DND-41 (cell line): Measurements from ENCODE around the gene SLC35E2B.

Experiments
- ATAC-seq: fragments of 200-7000 bp; cut with Tn5 transposase; 3 replicates; pipeline ENCODE4 v1.9.1; 2021; ENCODE audit warnings: low read depth; ENCODE audit not compliant: insufficient read depth
- DNase-seq: peaks from one replicate; pipeline ENCODE4 v3.0.0-alpha.2; 2020
- H2AFZ ChIP-seq: 2 replicates; pipeline ENCODE4 v1.6.0; 2012; ENCODE audit warnings: low read depth, low read length
- H3K27ac ChIP-seq: 2 replicates; pipeline ENCODE4 v1.5.1; 2012; ENCODE audit warnings: low read length, inconsistent platforms
- H3K27me3 ChIP-seq: fragments of 200-600 bp; sonication (generic); 2 replicates; pipeline ENCODE4 v1.6.0; 2012; ENCODE audit warnings: low read length, mild to moderate bottlenecking, inconsistent platforms; ENCODE audit not compliant: insufficient read depth, poor library complexity
- H3K36me3 ChIP-seq: 2 replicates; pipeline ENCODE4 v1.5.1; 2012; ENCODE audit warnings: low read length, inconsistent platforms; ENCODE audit not compliant: insufficient read depth
- H3K4me1 ChIP-seq: 2 replicates; pipeline ENCODE4 v1.5.1; 2012; ENCODE audit warnings: mild to moderate bottlenecking, low read length; ENCODE audit not compliant: insufficient read depth
- H3K4me2 ChIP-seq: 2 replicates; pipeline ENCODE4 v1.6.0; 2012; ENCODE audit warnings: mild to moderate bottlenecking, moderate library complexity, low read length, inconsistent platforms; ENCODE audit not compliant: insufficient read depth
- H3K4me3 ChIP-seq, 2 experiments: fragments of 200-600 bp in 1 of 2; shearing (Covaris generic) in 1 of 2; 2 replicates each; pipeline ENCODE4 v1.5.1; 2012 to 2016; ENCODE audit warnings: inconsistent platforms in 2 of 2, low read length in 2 of 2, mild to moderate bottlenecking in 2 of 2, low read depth in 1 of 2, moderate library complexity in 1 of 2
- H3K79me2 ChIP-seq: 2 replicates; pipeline ENCODE4 v1.6.0; 2012; ENCODE audit warnings: low read length, inconsistent platforms; ENCODE audit not compliant: insufficient read depth
- H3K9ac ChIP-seq: 2 replicates; pipeline ENCODE4 v1.6.0; 2012; ENCODE audit warnings: low read depth, mild to moderate bottlenecking, inconsistent platforms, low read length, moderate library complexity
- H3K9me3 ChIP-seq: 2 replicates; pipeline ENCODE4 v1.5.1; 2012; ENCODE audit warnings: low read length, moderate library complexity, mild to moderate bottlenecking, inconsistent platforms; ENCODE audit not compliant: insufficient read depth, severe bottlenecking
- H4K20me1 ChIP-seq: 2 replicates; pipeline ENCODE4 v1.6.0; 2012; ENCODE audit warnings: low read length; ENCODE audit not compliant: insufficient read depth
- EZH2 ChIP-seq: IDR thresholded peaks from 3 replicates; pipeline ENCODE4 v1.6.1; 2012; ENCODE audit warnings: borderline replicate concordance, low read depth, mild to moderate bottlenecking, moderate library complexity, low read length, inconsistent platforms; ENCODE audit not compliant: severe bottlenecking
- TF ChIP-seq, protein P1 (sequence below): IDR thresholded peaks from 2 replicates; pipeline ENCODE4 v1.5.1; 2012; ENCODE audit warnings: borderline replicate concordance, low read length, moderate library complexity, mild to moderate bottlenecking; ENCODE audit not compliant: poor library complexity, severe bottlenecking; ENCODE audit errors: extremely low read depth

SLC35E2B gene

DNA sequence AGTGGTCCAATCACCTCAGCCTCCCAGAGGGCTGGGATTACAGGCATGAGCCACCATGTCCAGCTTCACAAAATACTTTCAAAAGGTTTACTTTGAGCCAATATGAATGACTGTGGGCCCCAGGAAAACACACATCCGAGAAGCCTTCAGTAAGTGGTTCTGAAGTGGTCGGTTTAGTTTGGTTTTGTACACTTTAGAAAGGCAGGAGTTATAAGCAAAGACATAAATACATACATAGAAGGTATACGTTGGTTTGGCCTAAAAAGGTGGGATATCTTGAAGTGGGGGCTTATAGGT lies 80.5 kb downstream of the SLC35E2B start:
- ATAC-seq (no peak), DNase-seq (no peak)
- H3K9me3 ChIP-seq: no peaks in the 10 kb centered on the region
- peaks cover 4% of the 10 kb centered on the region; the same call in 1 of the 2 replicates for H3K36me3 ChIP-seq
- H3K9ac ChIP-seq: no peak overlapping the region
- H4K20me1 ChIP-seq: peaks cover 18% of the 10 kb centered on the region
- no peak overlapping the region for H3K4me2 ChIP-seq
- no peak for TF ChIP-seq EZH2
- TF ChIP-seq, protein P1, sequence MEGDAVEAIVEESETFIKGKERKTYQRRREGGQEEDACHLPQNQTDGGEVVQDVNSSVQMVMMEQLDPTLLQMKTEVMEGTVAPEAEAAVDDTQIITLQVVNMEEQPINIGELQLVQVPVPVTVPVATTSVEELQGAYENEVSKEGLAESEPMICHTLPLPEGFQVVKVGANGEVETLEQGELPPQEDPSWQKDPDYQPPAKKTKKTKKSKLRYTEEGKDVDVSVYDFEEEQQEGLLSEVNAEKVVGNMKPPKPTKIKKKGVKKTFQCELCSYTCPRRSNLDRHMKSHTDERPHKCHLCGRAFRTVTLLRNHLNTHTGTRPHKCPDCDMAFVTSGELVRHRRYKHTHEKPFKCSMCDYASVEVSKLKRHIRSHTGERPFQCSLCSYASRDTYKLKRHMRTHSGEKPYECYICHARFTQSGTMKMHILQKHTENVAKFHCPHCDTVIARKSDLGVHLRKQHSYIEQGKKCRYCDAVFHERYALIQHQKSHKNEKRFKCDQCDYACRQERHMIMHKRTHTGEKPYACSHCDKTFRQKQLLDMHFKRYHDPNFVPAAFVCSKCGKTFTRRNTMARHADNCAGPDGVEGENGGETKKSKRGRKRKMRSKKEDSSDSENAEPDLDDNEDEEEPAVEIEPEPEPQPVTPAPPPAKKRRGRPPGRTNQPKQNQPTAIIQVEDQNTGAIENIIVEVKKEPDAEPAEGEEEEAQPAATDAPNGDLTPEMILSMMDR: no peak
- no peak overlapping the region for H3K27ac ChIP-seq
- no peaks in the 10 kb centered on the region for H3K27me3 ChIP-seq
- no peak overlapping the region for H2AFZ ChIP-seq
- peaks cover 25% of the 10 kb centered on the region for H3K4me1 ChIP-seq
- H3K79me2 ChIP-seq: peaks cover 29% of the 10 kb centered on the region
- no peak overlapping the region for H3K4me3 ChIP-seq

DNA sequence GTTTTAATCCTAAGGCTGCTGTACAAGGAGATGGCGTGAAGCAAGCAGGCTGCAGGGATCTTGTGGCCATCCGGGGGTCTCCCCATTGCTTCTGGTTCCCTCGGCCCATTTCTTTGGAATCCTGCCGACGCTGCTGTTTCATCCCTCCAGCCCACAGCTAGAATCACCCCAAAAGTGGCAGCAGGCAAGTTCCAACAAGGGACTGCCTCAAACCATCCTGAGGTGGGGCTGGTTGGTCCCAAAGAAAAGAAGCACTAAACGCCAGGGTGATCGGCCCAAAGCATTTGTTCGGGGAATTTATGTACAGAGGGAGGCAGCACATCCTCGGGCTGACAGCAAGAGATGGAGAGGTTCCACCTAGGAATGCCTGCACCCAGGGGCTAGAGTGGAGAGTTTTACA lies 81.8 kb downstream of the SLC35E2B start:
- Histone ChIP-seq H2AFZ (no peak overlapping the region), H3K9ac (no peak overlapping the region), H3K27ac (no peak overlapping the region), H3K9me3 (no peaks in the 10 kb centered on the region), H4K20me1 (peaks cover 10% of the 10 kb centered on the region), H3K36me3 (peaks cover 3% of the 10 kb centered on the region; the same call in 1 of the 2 replicates), H3K4me3 (no peak overlapping the region), H3K27me3 (no peaks in the 10 kb centered on the region), H3K4me1 (peaks cover 15% of the 10 kb centered on the region), H3K79me2 (peaks cover 16% of the 10 kb centered on the region), H3K4me2 (no peak overlapping the region)
- DNase-seq (no peak), ATAC-seq (no peak)
- TF ChIP-seq, protein P1: no peak
- no peak for TF ChIP-seq EZH2

DNA sequence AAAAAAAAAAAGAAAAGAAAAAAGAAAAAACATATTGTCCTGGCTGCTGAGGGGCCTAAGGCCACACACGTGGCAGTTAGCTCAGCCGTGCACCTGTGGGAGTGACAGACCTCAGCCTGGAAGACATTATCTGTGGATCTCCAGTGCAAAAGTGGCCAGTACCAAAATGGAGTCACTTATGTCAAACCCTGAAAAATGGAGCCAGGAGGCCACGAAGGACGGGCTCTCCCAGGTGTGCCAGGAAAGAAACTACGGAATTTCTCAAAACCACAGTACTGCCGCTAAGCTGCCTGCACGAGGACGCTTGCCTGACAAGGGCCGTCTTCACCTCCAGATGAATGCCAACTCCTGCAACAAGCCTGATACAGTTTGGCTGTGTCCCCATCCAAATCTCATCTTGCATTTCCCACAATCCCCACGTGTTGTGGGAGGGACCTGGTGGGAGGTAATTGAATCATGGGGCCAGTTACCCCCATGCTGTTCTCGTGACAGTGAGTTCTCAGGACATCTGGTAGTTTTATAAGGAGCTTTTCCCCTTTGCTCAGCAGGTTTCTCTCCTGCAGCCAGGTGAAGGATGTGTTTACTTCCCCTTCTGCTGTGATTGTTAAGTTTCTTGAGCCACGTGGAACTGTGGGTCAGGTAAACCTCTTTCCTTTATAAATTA lies 82.6 kb downstream of the SLC35E2B start:
- Histone ChIP-seq H3K4me1 (peaks cover 15% of the 10 kb centered on the region), H3K9me3 (no peaks in the 10 kb centered on the region), H2AFZ (no peak overlapping the region), H3K4me2 (no peak overlapping the region), H3K36me3 (no peaks in the 10 kb centered on the region), H3K27ac (no peak overlapping the region), H3K27me3 (no peaks in the 10 kb centered on the region), H3K4me3 (no peak overlapping the region), H4K20me1 (peaks cover 8% of the 10 kb centered on the region), H3K9ac (no peak overlapping the region), H3K79me2 (peaks cover 15% of the 10 kb centered on the region)
- no peak for TF ChIP-seq EZH2
- TF ChIP-seq, protein P1: no peak
- DNase-seq (no peak), ATAC-seq (no peak)
